CD8-positive, alpha-beta memory T cell (primary cell): ENCODE results near the gene OR13J1. TPM values are rescaled to one million over a fixed set of nuclear protein-coding genes. Genes with fewer than 3 reads are reported as not detected.

Source experiments
- CTCF ChIA-PET: fragments of 350-600 bp; sonication (Branson Sonifier 250); formaldehyde crosslinking; loops from one replicate; lab custom pipeline; 2021; ENCODE audit warnings: antibody characterized with exemption; lab: Charles Lee
- POLR2A ChIA-PET: fragments of 350-600 bp; sonication (Branson Sonifier 250); formaldehyde crosslinking; loops from one replicate; lab custom pipeline; 2021; ENCODE audit warnings: antibody characterized with exemption; lab: Charles Lee
- DNase-seq, 5 donors: peaks; one replicate each; pipeline versions ENCODE4 v3.0.0 to v3.0.0-alpha.2; 2020 to 2022; ENCODE audit warnings: mixed read lengths in 1 of 5
- H3K27ac ChIP-seq: one replicate; pipeline ENCODE4 v1.7.0; 2013; ENCODE audit warnings: low read depth, mild to moderate bottlenecking, low read length, moderate library complexity
- H3K27me3 ChIP-seq: 2 replicates; pipeline ENCODE4 v1.7.0; 2013; ENCODE audit warnings: low read length, mild to moderate bottlenecking; ENCODE audit not compliant: insufficient read depth, poor library complexity, severe bottlenecking
- H3K36me3 ChIP-seq: 2 replicates; pipeline ENCODE4 v1.7.0; 2013; ENCODE audit warnings: mild to moderate bottlenecking, low read length, moderate library complexity; ENCODE audit not compliant: insufficient read depth
- H3K4me1 ChIP-seq: 2 replicates; pipeline ENCODE4 v1.7.0; 2013; ENCODE audit warnings: mild to moderate bottlenecking, low read length, moderate library complexity; ENCODE audit not compliant: insufficient read depth
- H3K4me3 ChIP-seq: 2 replicates; pipeline ENCODE4 v1.7.0; 2013; ENCODE audit warnings: mild to moderate bottlenecking, low read length
- H3K9me3 ChIP-seq: 2 replicates; pipeline ENCODE4 v1.7.0; 2013; ENCODE audit warnings: mild to moderate bottlenecking, low read length
- H3K27ac Mint-ChIP-seq, 8 donors: one replicate each; pipeline ENCODE4 v1.8.0; 2020 to 2021; ENCODE audit warnings: mixed read lengths in 8 of 8, mild to moderate bottlenecking in 6 of 8, inconsistent platforms in 3 of 8, moderate library complexity in 3 of 8
- H3K27me3 Mint-ChIP-seq, 2 donors: one replicate each; pipeline ENCODE4 v1.8.0; 2020 to 2021; ENCODE audit warnings: mixed read lengths in 2 of 2, mild to moderate bottlenecking in 1 of 2, moderate library complexity in 1 of 2
- H3K36me3 Mint-ChIP-seq, 3 donors: one replicate each; pipeline ENCODE4 v1.8.0; 2020 to 2021; ENCODE audit warnings: mixed read lengths in 3 of 3, inconsistent platforms in 1 of 3, mild to moderate bottlenecking in 1 of 3
- H3K4me1 Mint-ChIP-seq, 3 donors: one replicate each; pipeline ENCODE4 v1.8.0; 2020 to 2021; ENCODE audit warnings: mixed read lengths in 3 of 3, inconsistent platforms in 1 of 3, mild to moderate bottlenecking in 1 of 3
- H3K4me3 Mint-ChIP-seq, 7 donors: one replicate each; pipeline ENCODE4 v1.8.0; 2020 to 2021; ENCODE audit warnings: mixed read lengths in 7 of 7, mild to moderate bottlenecking in 6 of 7, moderate library complexity in 4 of 7, inconsistent platforms in 2 of 7
- H3K9me3 Mint-ChIP-seq, 5 donors: one replicate each; pipeline ENCODE4 v1.8.0; 2020 to 2022; ENCODE audit warnings: mixed read lengths in 5 of 5, mild to moderate bottlenecking in 3 of 5, moderate library complexity in 2 of 5, inconsistent platforms in 1 of 5
- polyA plus RNA-seq: library from polyadenylated mRNA; unstranded; fragments of 300-500 nt; fragmentation: Illumina TruSeq; gene quantifications from one replicate; pipeline ENCODE4 v1.2.3, GENCODE V29; 2021
- total RNA-seq, 2 experiments: library from RNA; stranded (reverse); gene quantifications; one replicate each; pipeline ENCODE4 v1.2.3, GENCODE V29; 2021

The OR13J1 gene
- total and polyA plus RNA-seq, 3 experiments from 2014 or later = not detected

GRCh38 chr9:35861161-35861897 lies 8.9 kb downstream of the OR13J1 start:
- H3K4me3 ChIP-seq = no peak overlapping the region
- H3K36me3 Mint-ChIP-seq = no peaks in the 10 kb centered on the region
- no peak for DNase-seq
- H3K27me3 Mint-ChIP-seq = peaks cover 16 to 41% of the 10 kb centered on the region in 2 donors
- peaks cover 3% of the 10 kb centered on the region for H3K27me3 ChIP-seq
- H3K36me3 ChIP-seq = no peaks in the 10 kb centered on the region
- no peaks in the 10 kb centered on the region for H3K9me3 ChIP-seq
- H3K27ac ChIP-seq = no peak overlapping the region
- ChIA-PET POLR2A (no interaction called here), CTCF (interaction anchor here (2.1 kb wide), 1 partner anchor 21 kb away, joined by 6 read pairs; no protein-coding TSS in a partner anchor)
- no peaks in the 10 kb centered on the region for H3K9me3 Mint-ChIP-seq
- peaks cover 0 to 6% (median 5%) of the 10 kb centered on the region in 3 donors for H3K4me1 Mint-ChIP-seq
- no peaks in the 10 kb centered on the region for H3K4me1 ChIP-seq
- peak overlapping the region in 1 of 8 donors; percentile 49 for H3K27ac Mint-ChIP-seq
- H3K4me3 Mint-ChIP-seq = no peak overlapping the region

- H3K9me3 Mint-ChIP-seq = no peaks in the 10 kb centered on the region
- peaks cover 3% of the 10 kb centered on the region for H3K27me3 ChIP-seq
- H3K27ac ChIP-seq = no peak overlapping the region
- H3K4me1 Mint-ChIP-seq = peaks cover 0 to 6% (median 5%) of the 10 kb centered on the region in 3 donors
- H3K27me3 Mint-ChIP-seq = peaks cover 15 to 33% of the 10 kb centered on the region in 2 donors
- no peaks in the 10 kb centered on the region for H3K36me3 ChIP-seq
- no peak for DNase-seq
- H3K4me1 ChIP-seq = no peaks in the 10 kb centered on the region
- H3K36me3 Mint-ChIP-seq = no peaks in the 10 kb centered on the region
- POLR2A ChIA-PET = no interaction called here
- no peak overlapping the region for H3K4me3 Mint-ChIP-seq
- CTCF ChIA-PET = interaction anchor here (1.2 kb wide), 1 partner anchor 18 kb away, joined by 3 read pairs; no protein-coding TSS in a partner anchor
- H3K4me3 ChIP-seq = no peak overlapping the region
- no peak overlapping the region for H3K27ac Mint-ChIP-seq
- no peaks in the 10 kb centered on the region for H3K9me3 ChIP-seq
Measured at GRCh38 chr9:35859990-35860339, 10.2 kb downstream of the OR13J1 start.

GRCh38 chr9:35859310-35859989 lies 10.8 kb downstream of the OR13J1 start:
- H3K27me3 Mint-ChIP-seq = peaks cover 12 to 31% of the 10 kb centered on the region in 2 donors
- POLR2A ChIA-PET = no interaction called here
- peaks cover 0 to 6% (median 5%) of the 10 kb centered on the region in 3 donors for H3K4me1 Mint-ChIP-seq
- Histone ChIP-seq H3K4me1 (no peaks in the 10 kb centered on the region), H3K36me3 (no peaks in the 10 kb centered on the region), H3K27me3 (peaks cover 3% of the 10 kb centered on the region), H3K27ac (no peak overlapping the region), H3K9me3 (no peaks in the 10 kb centered on the region), H3K4me3 (no peak overlapping the region)
- no peak overlapping the region for H3K4me3 Mint-ChIP-seq
- H3K27ac Mint-ChIP-seq = peak overlapping the region in 1 of 8 donors; percentile 64
- no peaks in the 10 kb centered on the region for H3K9me3 Mint-ChIP-seq
- CTCF ChIA-PET = interaction anchor here (1.2 to 1.3 kb wide), 2 partner anchors 19 to 23 kb away, joined by 3 read pairs; no protein-coding TSS in a partner anchor
- no peak for DNase-seq
- H3K36me3 Mint-ChIP-seq = no peaks in the 10 kb centered on the region

- ChIA-PET POLR2A (no interaction called here), CTCF (interaction anchor here (0.8 to 1.3 kb wide), 2 partner anchors 11 to 24 kb away, joined by 3 to 4 read pairs; no protein-coding TSS in a partner anchor)
- H3K27ac ChIP-seq = no peak overlapping the region
- Mint-ChIP-seq H3K4me1 (peaks cover 0 to 6% (median 5%) of the 10 kb centered on the region in 3 donors), H3K36me3 (no peaks in the 10 kb centered on the region), H3K4me3 (no peak overlapping the region), H3K27ac (peak overlapping the region in 3 of 8 donors; percentile 52 to 70 (median 68)), H3K27me3 (peaks cover 7 to 25% of the 10 kb centered on the region in 2 donors), H3K9me3 (no peaks in the 10 kb centered on the region)
- no peaks in the 10 kb centered on the region for H3K27me3 ChIP-seq
- no peak overlapping the region for H3K4me3 ChIP-seq
- no peaks in the 10 kb centered on the region for H3K9me3 ChIP-seq
- H3K36me3 ChIP-seq = no peaks in the 10 kb centered on the region
- no peaks in the 10 kb centered on the region for H3K4me1 ChIP-seq
- DNase-seq = no peak
Measured at GRCh38 chr9:35858458-35858857, 11.7 kb downstream of the OR13J1 start.

GRCh38 chr9:35856882-35857281 lies 13.3 kb downstream of the OR13J1 start:
- Mint-ChIP-seq H3K36me3 (no peaks in the 10 kb centered on the region), H3K27me3 (peaks cover 7 to 13% of the 10 kb centered on the region in 2 donors), H3K4me3 (no peak overlapping the region), H3K27ac (no peak overlapping the region), H3K9me3 (no peaks in the 10 kb centered on the region), H3K4me1 (peaks cover 0 to 6% (median 5%) of the 10 kb centered on the region in 3 donors)
- Histone ChIP-seq H3K27ac (no peak overlapping the region), H3K27me3 (no peaks in the 10 kb centered on the region), H3K9me3 (no peaks in the 10 kb centered on the region), H3K4me3 (no peak overlapping the region), H3K36me3 (no peaks in the 10 kb centered on the region), H3K4me1 (no peaks in the 10 kb centered on the region)
- CTCF ChIA-PET = interaction anchor here (1.4 kb wide), 1 partner anchor 10 kb away, joined by 3 read pairs; no protein-coding TSS in a partner anchor
- POLR2A ChIA-PET = no interaction called here
- no peak for DNase-seq

- Histone ChIP-seq H3K9me3 (no peaks in the 10 kb centered on the region), H3K27me3 (no peaks in the 10 kb centered on the region), H3K27ac (no peak overlapping the region), H3K36me3 (no peaks in the 10 kb centered on the region), H3K4me3 (no peak overlapping the region), H3K4me1 (no peaks in the 10 kb centered on the region)
- no peaks in the 10 kb centered on the region for H3K9me3 Mint-ChIP-seq
- peaks cover 0 to 6% (median 5%) of the 10 kb centered on the region in 3 donors for H3K4me1 Mint-ChIP-seq
- H3K36me3 Mint-ChIP-seq = no peaks in the 10 kb centered on the region
- ChIA-PET POLR2A (no interaction called here), CTCF (interaction anchor here (0.7 to 1.4 kb wide), 2 partner anchors 9 to 26 kb away, joined by 3 read pairs; no protein-coding TSS in a partner anchor)
- no peak for DNase-seq
- H3K27me3 Mint-ChIP-seq = peaks cover 5 to 9% of the 10 kb centered on the region in 2 donors
- H3K4me3 Mint-ChIP-seq = no peak overlapping the region
- peak overlapping the region in 1 of 8 donors; percentile 10 for H3K27ac Mint-ChIP-seq
Measured at GRCh38 chr9:35856206-35856605, 14.0 kb downstream of the OR13J1 start.

GRCh38 chr9:35854091-35854762 lies 16.0 kb downstream of the OR13J1 start:
- Mint-ChIP-seq H3K9me3 (no peaks in the 10 kb centered on the region), H3K4me3 (no peak overlapping the region), H3K27me3 (peaks cover 0 to 3% of the 10 kb centered on the region in 2 donors), H3K4me1 (peaks cover 0 to 6% (median 5%) of the 10 kb centered on the region in 3 donors), H3K36me3 (no peaks in the 10 kb centered on the region), H3K27ac (peak overlapping the region in 1 of 8 donors; percentile 60)
- ChIA-PET CTCF (no interaction called here), POLR2A (no interaction called here)
- no peak for DNase-seq
- no peaks in the 10 kb centered on the region for H3K9me3 ChIP-seq
- H3K4me1 ChIP-seq = no peaks in the 10 kb centered on the region
- no peak overlapping the region for H3K27ac ChIP-seq
- no peaks in the 10 kb centered on the region for H3K27me3 ChIP-seq
- H3K4me3 ChIP-seq = no peak overlapping the region
- no peaks in the 10 kb centered on the region for H3K36me3 ChIP-seq
